GM18517 (cell line): ENCODE data around the gene FHL1.
"Not testable (repeated sequence)": the region's sequence is repeated elsewhere in the genome, so short reads cannot be mapped to it uniquely, and the experiment has no call there.

Experiments used
- ATAC-seq: cut with Tn5 transposase; IDR thresholded peaks from one replicate; pipeline ENCODE4 v1.9.1; 2021; ENCODE audit warnings: mild to moderate bottlenecking, moderate library complexity; ENCODE audit not compliant: unreplicated experiment

The FHL1 gene

DNA sequence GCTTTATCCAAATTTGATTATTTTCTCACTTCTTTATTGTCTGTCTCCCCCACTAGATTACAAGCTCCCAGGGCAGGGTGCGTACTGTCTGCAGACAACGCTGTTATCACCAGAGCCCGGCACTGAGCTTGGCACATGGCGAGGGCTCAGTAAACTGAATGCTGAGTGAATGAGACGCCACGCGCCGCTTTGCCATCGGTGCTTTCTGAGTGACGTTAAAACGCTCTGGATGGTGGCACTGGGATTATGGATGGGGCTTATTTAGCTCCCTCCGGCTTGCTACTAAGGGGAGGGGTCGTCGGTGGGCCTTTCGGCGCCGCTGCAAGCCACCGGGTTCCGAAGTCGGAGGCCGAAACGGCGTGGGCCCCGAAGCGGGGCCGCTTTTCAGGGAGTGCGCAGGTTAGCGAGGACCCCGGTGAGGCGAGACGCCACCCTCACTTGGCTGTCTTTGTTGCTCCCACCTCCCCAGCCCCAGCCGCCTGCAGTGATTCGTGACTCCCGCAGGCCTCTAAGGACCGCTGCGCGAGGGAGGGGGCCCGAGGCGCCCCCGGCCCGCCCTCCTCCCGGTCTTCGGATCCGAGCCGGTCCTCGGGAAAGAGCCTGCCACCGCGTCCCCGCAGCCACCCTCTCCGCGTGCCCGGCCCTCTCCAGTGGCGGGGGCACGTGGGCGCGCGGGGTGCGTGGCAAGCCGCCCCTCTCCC, 569 bp upstream of the FHL1 start:
- ATAC-seq = no peak

DNA sequence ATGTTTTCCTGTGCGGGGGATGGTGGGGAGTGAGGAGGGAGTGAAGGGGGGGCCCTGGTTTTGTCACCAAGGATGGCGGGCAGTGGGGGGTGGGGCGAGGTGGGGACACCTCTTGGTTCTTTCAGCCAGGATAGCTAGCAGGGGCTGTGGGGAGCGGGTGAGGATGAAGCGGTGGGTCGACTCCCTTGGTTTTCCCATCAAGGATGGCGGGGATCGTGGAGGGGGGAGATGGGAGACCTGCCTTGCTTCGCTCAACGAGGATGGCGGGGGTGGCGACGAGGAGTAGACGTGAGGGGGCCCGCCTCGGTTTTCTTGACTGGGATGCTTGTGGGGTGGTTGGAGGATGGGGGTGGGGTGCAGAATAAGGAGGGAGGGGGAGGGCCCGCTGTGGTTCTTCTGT, 643 bp downstream of the FHL1 start:
- no peak for ATAC-seq

DNA sequence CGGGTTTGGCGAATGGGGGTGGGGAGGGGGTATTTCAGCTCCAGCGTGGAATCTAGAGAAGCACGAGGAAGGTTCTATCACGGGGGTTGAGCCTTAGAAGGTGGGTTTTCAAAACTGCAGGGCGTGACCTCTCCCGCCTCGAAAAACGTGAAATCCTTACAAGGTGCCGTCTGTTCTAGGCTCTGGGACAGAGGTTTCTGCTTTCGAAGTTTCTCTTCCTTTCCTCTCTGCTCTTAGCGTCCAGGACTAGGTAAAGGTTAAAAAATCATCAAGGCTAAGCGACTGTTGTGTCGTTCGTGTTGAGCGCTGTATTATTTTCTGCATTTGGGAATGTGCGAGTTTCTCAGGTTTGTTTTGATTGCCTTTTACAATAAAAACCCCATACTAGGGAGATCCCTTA, 1.1 kb downstream of the FHL1 start:
- no peak for ATAC-seq

DNA sequence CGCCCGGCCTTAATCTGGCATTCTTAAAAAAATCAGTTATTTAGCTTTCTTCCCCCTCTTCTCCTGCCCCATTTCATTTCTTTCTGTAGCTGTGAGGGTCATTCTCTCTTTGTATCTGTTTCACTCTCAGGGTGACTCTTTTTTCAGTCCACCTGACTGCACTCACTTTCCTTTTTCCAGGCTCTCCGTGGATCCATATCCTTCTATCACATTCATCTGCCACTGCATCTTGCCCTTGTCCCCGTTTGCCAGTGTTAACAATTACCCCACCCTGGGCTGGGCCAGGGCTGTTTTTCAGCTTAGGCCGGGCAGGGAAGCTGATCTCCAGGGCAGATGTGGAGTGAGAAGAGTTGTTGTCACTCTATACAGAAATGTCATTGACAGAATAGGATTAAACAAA, 7.7 kb downstream of the FHL1 start:
- ATAC-seq = no peak

DNA sequence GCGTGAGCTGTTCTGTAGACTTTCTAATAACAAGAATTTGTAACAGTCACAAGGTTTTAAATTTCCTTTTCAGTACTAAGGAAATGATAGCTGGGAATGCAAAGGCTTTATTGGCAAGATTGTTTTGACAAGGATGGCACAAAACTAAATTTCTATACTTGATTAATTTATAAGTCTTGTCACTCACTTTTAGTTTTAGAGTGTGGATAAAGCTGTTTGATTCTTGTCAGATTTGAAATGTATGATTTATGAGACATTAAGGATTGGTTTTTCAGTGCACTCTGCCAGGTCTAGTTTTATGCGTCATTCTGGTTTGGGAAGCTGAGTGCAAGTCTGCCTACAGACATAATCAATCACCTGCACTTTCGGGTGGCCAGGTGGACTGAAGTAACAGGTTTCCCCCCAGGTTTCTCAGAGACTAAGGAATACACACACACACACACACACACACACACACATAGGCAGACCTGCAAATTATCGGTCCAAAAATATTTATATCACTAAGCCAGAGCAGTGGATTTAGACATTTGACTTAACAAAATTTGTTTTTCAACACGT, 9.3 kb downstream of the FHL1 start:
- no peak for ATAC-seq

DNA sequence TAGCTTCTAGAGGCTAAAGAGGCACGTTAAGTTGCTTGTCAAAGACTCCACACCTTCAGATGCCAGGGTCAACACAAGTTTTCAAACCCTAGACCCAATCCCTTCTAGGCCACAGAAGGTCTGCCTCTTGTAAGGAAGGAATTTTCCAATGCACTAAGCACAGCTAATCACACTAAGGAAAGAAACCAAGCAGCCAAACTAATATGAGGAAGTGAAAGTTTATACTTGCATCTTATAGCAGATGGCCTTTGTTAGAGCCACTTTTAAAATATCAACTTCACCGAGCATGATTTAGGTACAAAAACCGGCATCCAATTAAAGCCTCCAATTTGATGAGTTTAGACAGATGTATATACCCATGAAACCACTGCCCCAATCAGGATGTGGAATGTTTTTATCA, 9.9 kb downstream of the FHL1 start:
- ATAC-seq = no peak

DNA sequence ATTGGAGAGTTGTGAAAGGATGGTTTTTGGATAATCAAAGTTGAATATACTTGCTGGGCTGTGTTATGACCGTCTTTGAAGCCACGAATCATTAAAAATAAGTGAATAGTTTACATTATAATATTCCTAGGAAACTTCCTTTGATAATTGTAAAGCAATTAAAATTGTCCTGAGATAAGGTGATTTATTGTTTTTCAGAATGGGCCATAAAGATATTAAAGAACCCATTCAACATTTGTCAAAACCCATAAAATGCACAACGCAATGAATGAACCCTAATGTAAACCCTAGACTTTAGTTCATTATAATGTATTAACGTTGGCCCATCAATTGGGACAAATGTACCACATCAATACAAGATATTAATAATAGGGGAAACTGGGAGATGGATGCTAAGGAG, 11.4 kb downstream of the FHL1 start:
- no peak for ATAC-seq

DNA sequence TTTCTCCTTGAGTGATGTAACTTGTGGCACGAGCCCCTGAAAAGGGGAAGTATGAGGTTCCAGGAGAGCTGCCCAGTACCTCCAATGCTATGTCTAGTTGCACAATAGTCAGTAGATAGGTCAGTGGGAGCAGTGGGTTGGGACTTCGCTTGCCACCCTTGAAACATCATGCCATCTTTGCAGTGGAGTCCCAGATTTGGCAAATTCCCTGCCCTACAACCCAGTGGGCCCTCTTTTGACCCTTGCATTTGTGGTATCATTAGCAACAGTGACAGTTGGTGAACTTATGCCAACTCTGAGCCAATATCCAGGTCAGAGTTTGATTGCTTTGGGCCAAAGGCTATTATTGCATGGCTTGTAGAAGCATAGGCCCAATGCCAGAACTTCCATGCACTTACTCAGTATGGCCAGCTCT, 12.3 kb downstream of the FHL1 start:
- ATAC-seq = no peak

DNA sequence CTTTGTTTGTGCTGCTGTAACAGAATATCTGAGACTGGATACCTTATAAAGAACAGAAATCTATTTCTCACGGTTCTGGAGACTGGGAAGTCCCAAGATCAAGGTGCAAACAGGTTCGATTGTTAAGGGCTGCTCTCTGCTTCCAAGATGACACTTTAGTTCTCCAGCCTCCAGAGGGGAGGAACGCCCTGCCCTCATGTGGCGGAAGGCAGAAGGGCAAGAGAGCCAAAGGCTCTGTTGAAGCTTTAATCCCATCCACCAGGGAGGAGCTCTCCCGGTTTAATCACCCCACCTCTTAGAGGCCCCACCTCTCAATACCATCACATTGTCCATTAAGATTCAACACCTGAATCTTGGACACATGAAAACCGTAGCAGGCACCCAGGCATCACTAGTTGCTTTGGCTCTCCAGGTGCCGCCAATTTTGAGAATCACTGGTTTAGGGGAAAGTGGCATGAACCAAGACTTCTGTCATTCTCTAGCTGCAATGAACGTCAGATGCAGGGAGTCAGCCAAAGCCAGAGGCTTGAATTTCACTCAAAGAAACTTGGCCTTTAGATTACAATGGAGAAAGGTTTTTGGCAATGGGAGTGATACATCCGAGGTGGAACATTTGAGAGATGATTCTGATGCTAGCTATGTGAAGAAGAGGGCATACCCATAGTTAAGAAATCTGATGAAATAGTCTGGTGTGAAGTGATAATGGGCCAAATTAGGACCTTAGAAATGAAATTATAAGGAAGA, 15.7 kb downstream of the FHL1 start:
- ATAC-seq = peak; percentile 51

DNA sequence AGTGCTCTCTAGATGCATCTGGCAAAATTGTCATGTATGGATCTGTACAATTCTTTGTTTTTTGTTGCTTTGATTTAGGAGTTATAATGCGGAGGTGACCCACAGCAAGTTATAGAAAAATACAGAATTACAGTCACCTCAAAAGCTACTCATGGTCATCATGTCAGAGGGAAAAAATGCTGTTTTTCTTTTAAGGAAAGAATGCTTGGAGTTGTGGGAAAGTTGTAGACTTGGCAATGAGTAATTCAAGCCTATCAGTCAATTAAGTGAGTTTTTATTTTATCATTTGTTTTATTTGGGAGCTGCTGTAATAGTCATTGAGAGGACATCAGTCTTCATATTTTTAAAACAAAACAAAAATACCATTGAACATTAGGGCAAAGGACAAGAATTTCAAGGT, 16.4 kb downstream of the FHL1 start:
- no peak for ATAC-seq

DNA sequence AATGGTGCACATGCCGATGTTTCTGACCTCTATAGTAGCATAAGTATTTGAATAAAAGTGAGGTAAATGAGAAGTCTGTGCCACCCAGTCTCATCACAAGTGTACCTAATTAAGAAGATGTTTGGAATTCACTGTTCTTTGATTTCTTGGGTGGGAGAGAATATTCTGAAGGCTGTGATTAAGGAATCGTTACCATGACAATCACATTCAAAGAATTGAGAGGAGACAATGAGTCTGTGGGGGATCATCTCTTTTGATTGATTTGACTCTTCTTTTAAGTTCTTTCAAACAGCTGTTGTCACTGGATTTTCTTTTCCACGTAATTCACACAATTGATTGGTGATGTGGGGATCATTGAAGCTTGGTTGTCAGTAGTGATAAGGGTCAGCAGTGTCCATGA, 18.1 kb downstream of the FHL1 start:
- no peak for ATAC-seq

DNA sequence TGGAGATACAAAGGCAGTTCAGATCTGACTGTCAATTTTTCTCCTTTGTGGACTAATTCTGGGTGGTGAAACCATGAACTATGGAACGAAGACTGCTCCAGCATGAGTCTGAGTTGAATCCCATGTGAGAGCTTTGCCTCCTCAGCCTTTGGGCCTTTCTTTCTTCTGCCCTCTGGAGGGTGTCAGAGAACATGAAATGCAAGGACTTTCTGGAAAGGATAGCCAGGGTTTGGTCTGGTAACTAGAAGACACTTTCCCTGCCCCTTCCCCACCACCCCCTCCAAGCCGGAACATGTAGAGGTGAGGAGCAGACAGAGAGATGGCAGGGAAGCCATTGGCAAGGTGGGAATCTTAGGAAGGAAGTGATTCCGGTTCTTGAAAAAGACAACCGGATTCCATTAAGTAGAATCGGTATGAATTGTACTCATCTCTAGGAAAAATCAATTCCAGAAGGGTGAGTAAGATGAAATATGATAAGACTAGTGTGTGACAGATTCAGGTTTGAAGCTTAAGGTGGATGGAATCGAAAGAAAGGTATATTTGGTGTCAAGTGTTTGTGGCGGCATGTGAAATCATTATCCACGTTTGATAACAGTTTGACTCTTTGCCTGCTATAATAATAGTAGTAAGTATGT, 19.0 kb downstream of the FHL1 start:
- ATAC-seq = no peak

DNA sequence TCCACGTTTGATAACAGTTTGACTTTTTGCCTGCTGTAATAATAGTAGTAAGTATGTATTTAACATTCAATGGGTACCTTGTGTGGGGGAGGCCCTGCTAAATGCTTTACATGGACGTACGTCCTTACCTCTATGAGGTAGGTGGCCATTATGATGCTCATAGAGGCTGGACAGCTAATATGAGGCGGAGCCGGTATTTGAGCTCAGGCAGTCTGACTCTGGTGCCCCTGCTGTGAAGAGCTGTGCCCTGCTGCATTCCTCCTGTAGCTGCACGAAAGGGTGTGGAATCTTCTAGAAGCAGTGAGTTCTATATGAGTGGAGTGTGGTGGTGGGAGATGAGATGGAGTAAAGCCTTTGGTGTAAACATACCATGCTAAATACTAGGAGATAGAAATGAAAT, 20.7 kb downstream of the FHL1 start:
- ATAC-seq = not testable (repeated sequence)

DNA sequence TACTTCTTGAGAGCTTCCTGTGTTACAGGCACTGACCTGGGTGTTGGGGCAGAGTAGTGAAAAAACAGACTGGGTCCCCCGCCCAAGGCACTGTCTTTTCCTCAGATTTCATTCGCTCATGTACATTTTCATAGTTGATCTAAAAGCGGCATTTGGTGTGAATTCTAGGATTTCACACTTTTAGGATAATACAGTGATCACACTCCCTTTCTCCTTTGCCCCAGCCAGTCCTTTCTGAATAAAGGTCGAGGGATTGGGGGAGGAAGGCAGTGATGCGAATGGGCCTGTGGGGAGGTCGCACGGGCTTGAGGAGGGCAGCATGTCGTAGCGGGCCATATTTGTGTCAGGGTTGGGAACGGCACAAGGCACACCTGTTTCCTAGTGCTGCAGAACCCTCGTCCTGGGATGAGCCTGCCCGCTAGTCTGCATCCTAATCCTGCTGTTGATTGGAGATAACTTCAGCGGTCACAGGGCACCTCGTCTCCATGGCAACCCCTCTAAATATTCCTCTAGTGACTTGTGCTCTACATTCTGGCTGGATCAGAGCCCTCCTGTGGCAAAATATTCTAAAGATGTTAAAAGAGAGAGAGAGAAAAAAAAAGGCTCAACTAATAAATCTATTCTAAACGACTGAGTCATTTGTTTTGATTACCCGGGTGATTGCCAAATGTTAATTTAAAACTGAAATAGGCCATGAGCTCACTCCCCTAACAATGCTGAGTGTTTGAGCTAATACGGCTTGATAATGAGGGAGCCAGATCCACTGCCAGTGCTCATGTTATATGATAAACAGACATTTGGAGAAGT, 21.8 kb downstream of the FHL1 start:
- no peak for ATAC-seq

DNA sequence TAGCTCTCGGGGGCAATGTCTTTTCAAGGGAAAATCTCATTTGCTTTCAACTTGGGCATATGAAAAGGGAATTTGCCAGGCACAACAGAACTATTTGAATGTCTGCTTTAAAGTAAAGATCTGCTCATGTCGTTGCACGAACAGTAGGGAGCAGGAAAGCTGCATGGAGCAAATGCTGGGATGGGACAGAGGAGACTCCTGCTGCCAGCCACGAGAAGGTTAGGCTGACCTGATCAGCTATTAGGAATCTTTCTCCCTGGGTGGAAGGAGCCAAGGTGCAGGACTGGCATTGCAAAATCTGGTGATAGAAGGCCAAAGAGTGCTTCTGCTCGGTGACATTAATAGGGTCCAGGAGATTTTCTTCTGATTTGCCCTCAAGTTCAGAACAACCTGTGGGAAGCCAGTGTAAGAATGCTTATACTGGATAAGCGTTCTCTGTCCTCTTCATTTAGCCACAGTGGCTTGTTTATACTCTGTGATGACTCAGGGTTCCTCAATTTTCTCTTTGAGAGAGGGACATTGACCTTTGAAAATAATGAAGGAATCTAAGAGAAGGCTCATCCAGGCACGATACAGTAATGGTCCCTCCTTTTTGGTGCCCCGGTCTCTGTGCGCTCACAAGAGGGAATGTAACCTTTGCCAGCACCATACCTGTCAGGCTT, 22.9 kb downstream of the FHL1 start:
- no peak for ATAC-seq

DNA sequence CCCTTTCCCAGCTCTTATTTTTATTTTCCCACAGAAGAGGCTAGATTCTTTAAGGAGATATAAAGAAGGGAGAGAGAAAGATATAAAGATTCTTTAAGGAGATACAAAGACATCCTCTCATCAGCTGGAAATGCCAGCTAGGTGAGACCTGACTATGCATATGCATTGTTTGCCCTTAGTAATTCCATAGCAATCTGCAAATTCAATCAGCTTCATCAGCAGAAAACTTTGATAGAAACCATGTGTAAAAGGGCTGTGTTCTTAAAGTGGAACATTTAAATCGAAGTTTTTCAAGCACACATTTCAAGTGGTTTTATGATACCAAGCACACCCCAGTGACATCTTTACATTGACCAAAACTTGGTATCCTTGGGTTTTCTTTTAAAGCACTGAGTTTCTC, 24.1 kb downstream of the FHL1 start:
- no peak for ATAC-seq

DNA sequence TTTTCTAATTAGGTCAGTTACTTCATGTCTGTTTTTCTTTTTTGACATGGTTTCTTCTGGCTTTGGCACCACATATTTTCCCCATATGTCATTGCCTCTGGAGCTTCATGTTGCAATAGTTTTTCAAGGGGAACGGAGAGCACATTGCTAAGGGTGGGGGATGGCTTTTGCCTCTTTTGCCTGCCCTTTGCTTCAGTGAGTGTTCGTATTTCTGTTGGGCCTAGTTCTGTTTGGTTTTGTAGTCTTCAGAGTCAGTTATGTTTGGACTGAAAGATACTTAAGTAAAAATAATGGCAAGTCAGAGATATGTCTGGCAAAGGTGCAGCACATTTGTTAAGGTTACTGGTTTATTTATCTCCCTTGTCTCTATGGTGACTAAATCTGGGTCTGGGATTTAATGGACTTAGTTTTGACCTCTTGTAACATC, 29.1 kb downstream of the FHL1 start:
- ATAC-seq = no peak

DNA sequence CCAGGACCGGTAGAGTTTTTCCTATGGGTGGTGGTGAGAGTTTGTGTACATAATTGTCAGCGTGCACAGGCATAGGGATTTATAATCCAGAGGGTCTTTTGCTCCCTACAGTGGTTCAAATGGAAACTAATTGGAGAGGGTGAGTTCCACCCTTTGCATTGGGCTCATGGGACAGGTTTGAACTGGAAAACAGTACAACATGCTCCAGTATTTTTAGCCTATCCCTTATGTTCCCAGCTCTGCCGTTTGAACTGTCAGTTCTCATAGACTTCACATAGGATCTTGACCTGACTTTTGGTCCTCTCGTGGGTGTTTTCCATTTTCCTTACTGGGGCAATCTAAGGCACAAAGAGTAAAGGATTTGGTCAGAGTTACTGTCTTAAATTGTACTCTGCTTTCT, 31.8 kb downstream of the FHL1 start:
- no peak for ATAC-seq

DNA sequence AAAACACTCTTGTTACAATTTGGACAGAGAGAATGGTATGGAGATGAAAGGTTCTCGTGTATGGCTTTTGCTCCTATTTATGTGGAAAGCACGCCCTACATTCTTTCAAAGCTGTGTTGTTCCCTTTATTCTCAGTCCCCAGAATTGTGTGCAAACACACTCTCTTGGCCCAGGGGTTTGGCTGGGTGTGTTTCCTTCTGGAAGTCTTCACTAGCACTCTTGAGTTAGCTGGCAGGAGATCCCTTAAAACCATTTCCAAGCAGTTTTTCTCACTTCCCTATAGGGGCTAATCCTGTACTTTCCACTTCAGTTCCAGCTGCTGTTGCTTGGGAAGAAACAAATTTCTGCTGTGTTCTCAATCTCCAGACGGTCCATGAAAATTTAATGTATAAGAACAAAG, 35.1 kb downstream of the FHL1 start:
- no peak for ATAC-seq

DNA sequence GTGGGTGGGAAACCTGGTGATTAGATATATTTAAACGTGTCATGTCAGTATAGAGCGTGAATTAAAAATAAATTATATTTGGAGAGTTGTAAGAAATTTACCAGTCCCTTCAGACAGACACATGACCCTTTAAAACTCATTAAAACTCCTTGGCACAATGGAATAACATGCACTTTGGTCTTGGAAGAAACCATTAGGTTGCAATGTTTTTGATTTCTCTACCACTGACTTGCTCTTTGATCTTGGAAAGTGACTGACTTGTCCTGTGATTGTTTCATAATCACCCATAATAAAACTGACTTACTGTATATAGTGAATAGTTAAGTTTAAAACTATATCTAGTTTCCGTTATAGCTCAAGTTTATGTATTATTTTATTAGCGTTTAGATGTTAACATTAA, 35.8 kb downstream of the FHL1 start:
- no peak for ATAC-seq

DNA sequence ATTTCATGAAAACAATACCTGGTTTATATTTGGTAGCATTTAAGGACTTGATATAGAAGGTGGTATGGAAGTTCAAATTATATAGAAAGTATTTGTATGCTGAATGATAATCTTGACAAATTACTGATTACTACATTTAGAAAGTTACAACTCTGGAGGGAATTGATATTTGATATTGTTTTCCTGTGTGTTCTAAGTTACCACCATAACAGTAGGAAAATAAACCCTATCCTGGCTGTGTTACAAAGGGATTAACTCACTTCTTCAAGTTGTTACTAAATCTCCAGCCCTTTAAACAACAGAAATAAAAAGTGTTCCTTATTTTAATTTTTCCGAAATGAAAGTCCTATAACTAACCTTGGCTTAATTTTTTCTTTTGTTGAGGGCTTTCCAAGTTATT, 36.6 kb downstream of the FHL1 start:
- no peak for ATAC-seq
